ACHN (cell line): ENCODE results near the gene ELOVL5.
"Not testable (repeated sequence)": the region's sequence is repeated elsewhere in the genome, so short reads cannot be mapped to it uniquely, and the experiment has no call there.

Experiments used
- DNase-seq: peaks from one replicate; pipeline ENCODE4 v3.0.0-alpha.2; 2015
- in situ Hi-C: cut with HindIII; loops from 2 replicates; pipeline ENCODE4 v1.10.0; 2017; ENCODE audit warnings: low sequenced_read_pairs, low pct_ligation_motif_present, low pct_unique_long_range_greater_than_20kb

The ELOVL5 gene

GRCh38 chr6:53361549-53362031 lies 12.8 kb upstream of the ELOVL5 start:
- in situ Hi-C loops: no loop called here
- DNase-seq: no peak

GRCh38 chr6:53360093-53360912 lies 11.6 kb upstream of the ELOVL5 start:
- in situ Hi-C loops: no loop called here
- DNase-seq: peak; percentile 47

GRCh38 chr6:53359843-53360092 lies 11.0 kb upstream of the ELOVL5 start:
- DNase-seq: no peak
- in situ Hi-C loops: no loop called here

GRCh38 chr6:53359095-53359842 lies 10.5 kb upstream of the ELOVL5 start:
- peak; percentile 94 for DNase-seq
- in situ Hi-C loops: no loop called here

- in situ Hi-C loops: no loop called here
- no peak for DNase-seq
Measured at GRCh38 chr6:53358440-53359094, 9.8 kb upstream of the ELOVL5 start.

GRCh38 chr6:53357576-53358360 lies 9.0 kb upstream of the ELOVL5 start:
- no peak for DNase-seq
- in situ Hi-C loops: no loop called here

GRCh38 chr6:53353624-53354023 lies 4.9 kb upstream of the ELOVL5 start:
- in situ Hi-C loops: no loop called here
- no peak for DNase-seq

- no peak for DNase-seq
- in situ Hi-C loops: no loop called here
Measured at GRCh38 chr6:53352360-53352759, 3.6 kb upstream of the ELOVL5 start.

- DNase-seq: no peak
- in situ Hi-C loops: no loop called here
Measured at GRCh38 chr6:53349209-53349693, 501 bp upstream of the ELOVL5 start.

GRCh38 chr6:53347921-53348370 lies 804 bp downstream of the ELOVL5 start:
- in situ Hi-C loops: no loop called here
- peak; percentile 57 for DNase-seq

- in situ Hi-C loops: no loop called here
Measured at GRCh38 chr6:53347250-53347920, 1.4 kb downstream of the ELOVL5 start.

GRCh38 chr6:53346049-53346448 lies 2.7 kb downstream of the ELOVL5 start:
- DNase-seq, in situ Hi-C loops: not testable (repeated sequence)

More at GRCh38 chr6:53347250-53347920, 1.4 kb downstream of the ELOVL5 start:
- no peak for DNase-seq

GRCh38 chr6:53344969-53345368 lies 3.8 kb downstream of the ELOVL5 start:
- in situ Hi-C loops: no loop called here
- DNase-seq: no peak

- in situ Hi-C loops: no loop called here
- DNase-seq: no peak
Measured at GRCh38 chr6:53343092-53343491, 5.7 kb downstream of the ELOVL5 start.

- in situ Hi-C loops: no loop called here
- no peak for DNase-seq
Measured at GRCh38 chr6:53342217-53342616, 6.5 kb downstream of the ELOVL5 start.

- DNase-seq: no peak
- in situ Hi-C loops: no loop called here
Measured at GRCh38 chr6:53340536-53340935, 8.2 kb downstream of the ELOVL5 start.

- DNase-seq: no peak
- in situ Hi-C loops: no loop called here
Measured at GRCh38 chr6:53339424-53339823, 9.3 kb downstream of the ELOVL5 start.

- in situ Hi-C loops: no loop called here
- no peak for DNase-seq
Measured at GRCh38 chr6:53338304-53338703, 10.4 kb downstream of the ELOVL5 start.
